Measurements from ENCODE around the gene MARCHF2.

Gene MARCHF2

DNA sequence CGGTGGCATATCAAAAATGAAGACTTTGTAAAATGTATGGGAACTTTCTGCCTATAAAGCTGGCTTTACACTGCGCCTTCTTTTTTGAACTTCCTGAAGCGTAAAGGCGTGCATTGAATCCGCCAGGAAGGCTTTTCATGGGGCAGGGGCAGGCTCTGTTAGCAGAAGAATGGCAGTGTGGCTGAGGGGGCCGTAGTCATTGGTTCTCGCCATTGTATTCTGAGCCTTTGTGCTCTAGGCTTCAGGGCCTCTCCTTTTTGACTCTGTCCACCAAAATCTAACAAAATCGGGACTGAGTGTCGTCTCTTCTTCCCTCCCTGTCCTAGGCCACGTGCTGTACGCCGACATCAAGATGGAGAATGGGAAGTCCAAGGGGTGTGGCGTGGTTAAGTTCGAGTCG, 75.3 kb downstream of the MARCHF2 start:
- Histone ChIP-seq H3K9me3 (ENCODE audit: low read length) (no peaks in the 10 kb centered on the region), H3K27me3 (ENCODE audit: control insufficient read depth in 1 of 2, insufficient read depth in 2 of 2, low read length in 2 of 2) (no peaks in the 10 kb centered on the region), H3K9ac (ENCODE audit: low read length) (no peak overlapping the region), H3K36me3 (ENCODE audit: insufficient read depth, low read length) (peaks cover 63% of the 10 kb centered on the region), H3K4me1 (ENCODE audit: insufficient read depth, low read length) (no peaks in the 10 kb centered on the region), H3K27ac (ENCODE audit: low read depth, low read length) (no peak overlapping the region), H3K4me3 (ENCODE audit: low read depth in 1 of 2, low read length in 2 of 2) (no peak overlapping the region)
